Tibial artery (tissue), 4 donors: ENCODE measurements around the gene TDRD6.

Experiments
- DNase-seq, 2 donors: peaks; one replicate each; pipeline ENCODE4 v3.0.0-alpha.2; 2019
- H3K27ac ChIP-seq, 2 donors: fragments of 200-600 bp; sonication (generic) in 1 of 2; 1 replicate in 1 of 2; 2 replicates in 1 of 2; pipeline ENCODE4 v1.5.1; 2018 to 2019; ENCODE audit warnings: mild to moderate bottlenecking in 1 of 2
- H3K27me3 ChIP-seq, 2 donors: fragments of 200-600 bp; sonication (generic) in 1 of 2; one replicate each; pipeline versions ENCODE4 v1.5.1 to v1.6.0; 2016 to 2019
- H3K36me3 ChIP-seq, 3 donors: fragments of 200-600 bp; sonication (generic) in 2 of 3; one replicate each; pipeline ENCODE4 v1.5.1; 2016 to 2019; ENCODE audit warnings: mild to moderate bottlenecking in 2 of 3
- H3K4me1 ChIP-seq, 4 donors: fragments of 200-600 bp; sonication (generic) in 2 of 4; 1 replicate in 3 of 4; 2 replicates in 1 of 4; pipeline ENCODE4 v1.5.1; 2016 to 2019
- H3K4me3 ChIP-seq, 2 donors: fragments of 200-600 bp; sonication (generic) in 1 of 2; 1 replicate in 1 of 2; 2 replicates in 1 of 2; pipeline ENCODE4 v1.5.1; 2018 to 2019; ENCODE audit warnings: mild to moderate bottlenecking in 2 of 2
- H3K9me3 ChIP-seq, 3 donors: fragments of 200-600 bp; sonication (generic) in 1 of 3; one replicate each; pipeline ENCODE4 v1.5.1; 2016 to 2019
- CTCF ChIP-seq, 2 experiments: fragments of 200-600 bp in 1 of 2; fragments of 450-650 bp in 1 of 2; IDR thresholded peaks; one replicate each; pipeline ENCODE4 v1.5.1; 2017 to 2019; ENCODE audit warnings: antibody characterized with exemption in 2 of 2, mild to moderate bottlenecking in 1 of 2, moderate library complexity in 1 of 2
- intact Hi-C: fragments of 100-400 bp; cut with DNase I; formaldehyde crosslinking; loops from one replicate; pipeline ENCODE4 v1.15.0; 2023; ENCODE audit warnings: low total_unique reads

TDRD6 gene

GRCh38 chr6:46720401-46720800, 32.7 kb downstream of the TDRD6 start:
- TF ChIP-seq CTCF (IDR thresholded peaks at IDR 0.05) = no peak
- peaks cover 0 to 15% of the 10 kb centered on the region in 2 donors for H3K27me3 ChIP-seq
- no peaks in the 10 kb centered on the region for H3K36me3 ChIP-seq
- H3K4me3 ChIP-seq = no peak overlapping the region
- H3K9me3 ChIP-seq = no peaks in the 10 kb centered on the region
- no peak overlapping the region for H3K27ac ChIP-seq
- intact Hi-C loops = no loop called here
- DNase-seq = no peak
- no peaks in the 10 kb centered on the region for H3K4me1 ChIP-seq

- TF ChIP-seq CTCF (IDR thresholded peaks at IDR 0.05) = no peak
- Histone ChIP-seq H3K9me3 (no peaks in the 10 kb centered on the region), H3K4me3 (no peak overlapping the region), H3K36me3 (no peaks in the 10 kb centered on the region), H3K27me3 (peaks cover 0 to 6% of the 10 kb centered on the region in 2 donors), H3K27ac (no peak overlapping the region), H3K4me1 (peaks cover 0 to 6% (median 4%) of the 10 kb centered on the region in 4 donors)
- DNase-seq = no peak
- intact Hi-C loops = loop anchor here (5.0 kb wide), 1 partner anchor 257 kb away; no protein-coding TSS in a partner anchor
These were observed 42.2 kb downstream of the TDRD6 start for GRCh38 chr6:46729787-46730326.

- Histone ChIP-seq H3K27me3 (peaks cover 0 to 13% of the 10 kb centered on the region in 2 donors), H3K4me3 (no peak overlapping the region), H3K4me1 (peaks cover 0 to 15% (median 11%) of the 10 kb centered on the region in 4 donors), H3K9me3 (no peaks in the 10 kb centered on the region), H3K27ac (no peak overlapping the region), H3K36me3 (no peaks in the 10 kb centered on the region)
- intact Hi-C loops = loop anchor here (5.0 kb wide), 1 partner anchor 256 kb away; no protein-coding TSS in a partner anchor
- DNase-seq = no peak
- TF ChIP-seq CTCF (IDR thresholded peaks at IDR 0.05) = no peak
These were observed 43.3 kb downstream of the TDRD6 start for GRCh38 chr6:46730921-46731461.

- DNase-seq = no peak
- peaks cover 0 to 23% of the 10 kb centered on the region in 2 donors for H3K27me3 ChIP-seq
- no peak for TF ChIP-seq CTCF (IDR thresholded peaks at IDR 0.05)
- no peaks in the 10 kb centered on the region for H3K9me3 ChIP-seq
- H3K4me3 ChIP-seq = no peak overlapping the region
- intact Hi-C loops = loop anchor here (5.0 kb wide), 1 partner anchor 254 kb away; no protein-coding TSS in a partner anchor
- no peaks in the 10 kb centered on the region for H3K36me3 ChIP-seq
- no peak overlapping the region for H3K27ac ChIP-seq
- H3K4me1 ChIP-seq = peaks cover 0 to 15% (median 11%) of the 10 kb centered on the region in 4 donors
These were observed 45.7 kb downstream of the TDRD6 start for GRCh38 chr6:46733341-46733801.

GRCh38 chr6:46734867-46735719, 47.4 kb downstream of the TDRD6 start, which contains the start of gene PLA2G7:
Gene PLA2G7 (minus strand): TSS chr6:46735375. CDS start chr6:46722891, 12,484 bp downstream.
- Histone ChIP-seq H3K27me3 (peaks cover 0 to 23% of the 10 kb centered on the region in 2 donors), H3K27ac (no peak within 1 kb of the TSS), H3K9me3 (no peaks in the 10 kb centered on the region), H3K4me3 (peak within 1 kb of the TSS; percentile 53 to 68), H3K4me1 (peaks cover 0 to 15% (median 11%) of the 10 kb centered on the region in 4 donors), H3K36me3 (no peaks in the 10 kb centered on the region)
- peak in 1 of 2 donors; percentile 65 for DNase-seq
- no peak for TF ChIP-seq CTCF (IDR thresholded peaks at IDR 0.05)
- intact Hi-C loops = loop anchor here (5.0 kb wide), 1 partner anchor 252 kb away; no protein-coding TSS in a partner anchor
